GM10248 (cell line): Measurements from ENCODE around the gene PDIA2.
"Not testable (repeated sequence)": the region's sequence is repeated elsewhere in the genome, so short reads cannot be mapped to it uniquely, and the experiment has no call there.

Source experiments
- CTCF ChIA-PET: fragments of 300-600 bp; sonication (Branson Sonifier 250); formaldehyde crosslinking; extraction: SDS; loops from one replicate; lab custom pipeline; 2021; ENCODE audit warnings: antibody characterized with exemption; lab: Yijun Ruan, JAX
- POLR2A ChIA-PET: fragments of 350-650 bp; sonication (Branson Sonifier 250); formaldehyde crosslinking; extraction: SDS; loops from one replicate; lab custom pipeline; 2020; ENCODE audit warnings: antibody characterized with exemption; lab: Yijun Ruan, JAX
- DNase-seq: peaks from one replicate; pipeline ENCODE4 v3.0.0; 2012; ENCODE audit errors: extremely low spot score
- CTCF ChIP-seq: IDR thresholded peaks from 2 replicates; pipeline ENCODE4 v1.5.1; 2012; ENCODE audit warnings: mild to moderate bottlenecking, low read depth; ENCODE audit errors: extremely low read depth, missing control alignments, control extremely low read depth

PDIA2 gene

GRCh38 chr16:321532-321931 lies 38.6 kb downstream of the PDIA2 start:
- no peak for TF ChIP-seq CTCF
- ChIA-PET CTCF (interaction anchor here (0.7 to 1.1 kb wide), 2 partner anchors 12 to 20 kb away, joined by 4 to 7 read pairs; no protein-coding TSS in a partner anchor), POLR2A (no interaction called here)
- no peak for DNase-seq

- CTCF ChIA-PET, result interaction anchor here (1.2 kb wide), 1 partner anchor 21 kb away, joined by 3 read pairs; no protein-coding TSS in a partner anchor
- POLR2A ChIA-PET, result no interaction called here
- no peak for TF ChIP-seq CTCF
- no peak for DNase-seq
Measured at GRCh38 chr16:322476-323143, 39.6 kb downstream of the PDIA2 start.

GRCh38 chr16:324201-324450 lies 41.2 kb downstream of the PDIA2 start:
- TF ChIP-seq CTCF, result no peak
- ChIA-PET POLR2A (no interaction called here), CTCF (no interaction called here)
- DNase-seq, result no peak

- ChIA-PET POLR2A (no interaction called here), CTCF (no interaction called here)
- DNase-seq, result peak; percentile 69
Measured at GRCh38 chr16:324451-325334, 41.7 kb downstream of the PDIA2 start.

GRCh38 chr16:325375-326145 lies 42.6 kb downstream of the PDIA2 start:
- POLR2A ChIA-PET, result interaction anchor here (0.7 kb wide), 1 partner anchor 12 kb away, joined by 4 read pairs; no protein-coding TSS in a partner anchor
- no peak for TF ChIP-seq CTCF
- DNase-seq, result no peak
- CTCF ChIA-PET, result no interaction called here

More at GRCh38 chr16:324451-325334, 41.7 kb downstream of the PDIA2 start:
- TF ChIP-seq CTCF, result no peak

GRCh38 chr16:330741-331140 lies 47.8 kb downstream of the PDIA2 start:
- TF ChIP-seq CTCF, result no peak
- POLR2A ChIA-PET, result no interaction called here
- CTCF ChIA-PET, result no interaction called here
- DNase-seq, result no peak

GRCh38 chr16:331181-331814 lies 48.3 kb downstream of the PDIA2 start:
- DNase-seq, POLR2A ChIA-PET, CTCF ChIA-PET: not testable (repeated sequence)
